Measurements from ENCODE around the gene SETD5. TPM values are rescaled to one million over a fixed set of nuclear protein-coding genes. Genes with fewer than 3 reads are reported as not detected.

The SETD5 gene
- total RNA-seq, 6 experiments from 2014 or later = 62.0 to 74.6 (median 67.4) TPM

GRCh38 chr3:9386078-9386459, 11.3 kb upstream of the SETD5 start:
- no peak for TF ChIP-seq CTCF (IDR thresholded peaks at IDR 0.05)
- peak overlapping the region; percentile 71 for H3K27ac Mint-ChIP-seq
- peaks cover 45% of the 10 kb centered on the region for H3K36me3 Mint-ChIP-seq (ENCODE audit: low read depth)
- H3K27me3 Mint-ChIP-seq (ENCODE audit: insufficient read depth) = peaks cover 2% of the 10 kb centered on the region; the same call in 1 of the 2 replicates
- DNase-seq = no peak
- no peaks in the 10 kb centered on the region for H3K9me3 Mint-ChIP-seq
- no peak overlapping the region for H3K4me3 Mint-ChIP-seq
- H3K4me1 Mint-ChIP-seq (ENCODE audit: low read depth) = peaks cover 28% of the 10 kb centered on the region

- Mint-ChIP-seq H3K27me3 (ENCODE audit: insufficient read depth) (peaks cover 2% of the 10 kb centered on the region; the same call in 1 of the 2 replicates), H3K4me3 (no peak overlapping the region), H3K36me3 (ENCODE audit: low read depth) (peaks cover 46% of the 10 kb centered on the region), H3K4me1 (ENCODE audit: low read depth) (peaks cover 32% of the 10 kb centered on the region), H3K27ac (peak overlapping the region; percentile 81), H3K9me3 (no peaks in the 10 kb centered on the region)
- DNase-seq = no peak
- TF ChIP-seq CTCF (IDR thresholded peaks at IDR 0.05) = no peak
These were observed 10.7 kb upstream of the SETD5 start for GRCh38 chr3:9386501-9387321.

- no peak for DNase-seq
- Mint-ChIP-seq H3K27ac (no peak overlapping the region), H3K27me3 (ENCODE audit: insufficient read depth) (peaks cover 2% of the 10 kb centered on the region; the same call in 1 of the 2 replicates), H3K4me1 (ENCODE audit: low read depth) (peaks cover 38% of the 10 kb centered on the region), H3K36me3 (ENCODE audit: low read depth) (peaks cover 50% of the 10 kb centered on the region), H3K9me3 (no peaks in the 10 kb centered on the region), H3K4me3 (no peak overlapping the region)
- no peak for TF ChIP-seq CTCF (IDR thresholded peaks at IDR 0.05)
These were observed 10.1 kb upstream of the SETD5 start for GRCh38 chr3:9387322-9387655.

GRCh38 chr3:9388142-9388541, 9.3 kb upstream of the SETD5 start:
- H3K27me3 Mint-ChIP-seq (ENCODE audit: insufficient read depth) = peaks cover 2% of the 10 kb centered on the region; the same call in 1 of the 2 replicates
- H3K4me3 Mint-ChIP-seq = no peak overlapping the region
- no peak for DNase-seq
- TF ChIP-seq CTCF (IDR thresholded peaks at IDR 0.05) = no peak
- H3K4me1 Mint-ChIP-seq (ENCODE audit: low read depth) = peaks cover 46% of the 10 kb centered on the region
- no peaks in the 10 kb centered on the region for H3K9me3 Mint-ChIP-seq
- H3K27ac Mint-ChIP-seq = no peak overlapping the region
- peaks cover 46% of the 10 kb centered on the region for H3K36me3 Mint-ChIP-seq (ENCODE audit: low read depth)

GRCh38 chr3:9388562-9389272, 8.7 kb upstream of the SETD5 start:
- peak overlapping the region; percentile 11; the same call in 1 of the 2 replicates for H3K27ac Mint-ChIP-seq
- no peaks in the 10 kb centered on the region for H3K9me3 Mint-ChIP-seq
- peaks cover 46% of the 10 kb centered on the region for H3K36me3 Mint-ChIP-seq (ENCODE audit: low read depth)
- H3K27me3 Mint-ChIP-seq (ENCODE audit: insufficient read depth) = peaks cover 2% of the 10 kb centered on the region; the same call in 1 of the 2 replicates
- H3K4me3 Mint-ChIP-seq = no peak overlapping the region
- peaks cover 50% of the 10 kb centered on the region for H3K4me1 Mint-ChIP-seq (ENCODE audit: low read depth)
- no peak for TF ChIP-seq CTCF (IDR thresholded peaks at IDR 0.05)
- no peak for DNase-seq
